Islet precursor cell (in vitro differentiated cells): ENCODE data around the gene KCNJ6.
A peak's percentile ranks its signal among the peaks of the same experiment; 100 is the strongest.
"Not testable (repeated sequence)": the region's sequence is repeated elsewhere in the genome, so short reads cannot be mapped to it uniquely, and the experiment has no call there.

Experiments used
- DNase-seq: peaks from one replicate; pipeline ENCODE4 v3.0.0-alpha.2; 2018

Gene KCNJ6

GRCh38 chr21:37592496-37592895 is 323.8 kb downstream of the KCNJ6 start:
- no peak for DNase-seq

GRCh38 chr21:37591994-37592393 is 324.3 kb downstream of the KCNJ6 start:
- not testable (repeated sequence) for DNase-seq

GRCh38 chr21:37590836-37591235 is 325.4 kb downstream of the KCNJ6 start:
- DNase-seq, result not testable (repeated sequence)

GRCh38 chr21:37588644-37589043 is 327.6 kb downstream of the KCNJ6 start:
- DNase-seq, result not testable (repeated sequence)

GRCh38 chr21:37587635-37588177 is 328.6 kb downstream of the KCNJ6 start:
- DNase-seq, result no peak

- DNase-seq, result no peak
Observed at GRCh38 chr21:37587203-37587602, 329.1 kb downstream of the KCNJ6 start.

GRCh38 chr21:37582590-37582989 is 333.7 kb downstream of the KCNJ6 start:
- no peak for DNase-seq

GRCh38 chr21:37580666-37581065 is 335.6 kb downstream of the KCNJ6 start:
- no peak for DNase-seq

- DNase-seq, result no peak
Observed at GRCh38 chr21:37579356-37579755, 336.9 kb downstream of the KCNJ6 start.

GRCh38 chr21:37578471-37579126 is 337.7 kb downstream of the KCNJ6 start:
- no peak for DNase-seq

- DNase-seq, result not testable (repeated sequence)
Observed at GRCh38 chr21:37576929-37577328, 339.3 kb downstream of the KCNJ6 start.

- no peak for DNase-seq
Observed at GRCh38 chr21:37575580-37575979, 340.7 kb downstream of the KCNJ6 start.

- no peak for DNase-seq
Observed at GRCh38 chr21:37574751-37575150, 341.5 kb downstream of the KCNJ6 start.

- DNase-seq, result no peak
Observed at GRCh38 chr21:37574316-37574715, 341.9 kb downstream of the KCNJ6 start.

GRCh38 chr21:37571442-37571841 is 344.8 kb downstream of the KCNJ6 start:
- DNase-seq, result no peak

- DNase-seq, result no peak
Observed at GRCh38 chr21:37568916-37569315, 347.3 kb downstream of the KCNJ6 start.

- DNase-seq, result no peak
Observed at GRCh38 chr21:37568415-37568814, 347.8 kb downstream of the KCNJ6 start.

- no peak for DNase-seq
Observed at GRCh38 chr21:37566790-37567615, 349.3 kb downstream of the KCNJ6 start.

GRCh38 chr21:37565530-37566223 is 350.6 kb downstream of the KCNJ6 start:
- no peak for DNase-seq

GRCh38 chr21:37564924-37565529 is 351.2 kb downstream of the KCNJ6 start:
- no peak for DNase-seq

- peak; percentile 97 for DNase-seq
Observed at GRCh38 chr21:37564341-37564923, 351.8 kb downstream of the KCNJ6 start.

GRCh38 chr21:37563641-37564340 is 352.5 kb downstream of the KCNJ6 start:
- DNase-seq, result peak; percentile 87
